B cell (primary cell): ENCODE results near the gene WDR86.

Experiments used
- CTCF ChIP-seq: fragments of 200-600 bp; IDR thresholded peaks from one replicate; pipeline ENCODE4 v1.8.0; 2022; ENCODE audit warnings: antibody characterized with exemption, mild to moderate bottlenecking
- EZH2 ChIP-seq: IDR thresholded peaks from 2 replicates; pipeline ENCODE4 v1.6.1; 2012; ENCODE audit warnings: borderline replicate concordance, low read depth, mild to moderate bottlenecking, moderate library complexity, low read length; ENCODE audit not compliant: insufficient read depth, poor library complexity, severe bottlenecking

GRCh38 chr7:151379193-151379520, 30.7 kb downstream of the WDR86 start:
- TF ChIP-seq CTCF: no peak
- TF ChIP-seq EZH2: no peak
